Measurements from ENCODE around the gene ENO2. TPM values are rescaled to one million over a fixed set of nuclear protein-coding genes. Genes with fewer than 3 reads are reported as not detected.

The ENO2 gene
- total RNA-seq, 4 donors from 2014 or later, result 14.0 to 25.8 (median 15.9) TPM

DNA sequence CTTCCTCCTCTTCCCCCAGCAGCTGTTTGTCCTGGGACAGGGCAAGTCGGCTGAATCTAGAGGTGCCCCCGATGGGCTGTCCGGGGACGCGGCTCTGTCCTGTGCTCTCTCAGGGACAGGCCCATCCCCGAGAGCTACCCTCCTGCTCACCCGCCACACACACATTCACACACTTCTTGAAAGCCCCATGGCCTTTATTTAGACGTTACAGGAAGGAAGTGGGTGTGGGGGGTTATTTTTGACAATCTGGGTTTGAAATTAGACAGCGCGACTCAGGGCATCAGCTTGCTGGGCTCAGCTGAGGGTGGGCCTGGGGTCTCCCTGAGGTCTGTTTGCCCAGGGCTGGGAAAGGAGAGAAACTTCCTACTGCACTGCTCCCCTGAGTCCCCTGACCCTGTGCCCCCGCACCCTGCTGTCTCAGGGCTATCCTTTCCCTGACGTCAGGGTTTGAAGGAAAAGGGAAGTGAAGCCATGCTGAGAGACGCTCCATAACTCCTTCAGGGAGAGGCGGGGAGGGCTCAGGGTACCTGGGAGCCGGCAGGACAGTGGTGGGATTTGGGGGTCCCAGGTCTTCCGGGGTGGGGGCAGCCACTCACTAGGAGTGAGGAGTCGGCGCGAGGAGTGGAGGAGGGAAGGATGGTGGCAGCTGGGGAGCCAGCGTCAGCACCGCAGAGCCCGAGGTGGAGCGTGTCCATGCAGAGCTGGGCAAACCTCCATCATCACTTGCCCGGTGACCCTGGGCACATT, 44.9 kb downstream of the ENO2 start:
- 58 to 61% methylated on average over 19 to 24 of the region's 24 CpGs for WGBS, 2 donors
- Histone ChIP-seq H3K36me3 (no peaks in the 10 kb centered on the region), H3K27ac (peak overlapping the region in 2 of 4 donors; percentile 54 to 62), H3K9me3 (no peaks in the 10 kb centered on the region), H3K4me1 (peaks cover 0 to 77% (median 43%) of the 10 kb centered on the region in 4 donors), H3K4me3 (no peak overlapping the region), H3K27me3 (no peaks in the 10 kb centered on the region)
- TF ChIP-seq, protein P1, sequence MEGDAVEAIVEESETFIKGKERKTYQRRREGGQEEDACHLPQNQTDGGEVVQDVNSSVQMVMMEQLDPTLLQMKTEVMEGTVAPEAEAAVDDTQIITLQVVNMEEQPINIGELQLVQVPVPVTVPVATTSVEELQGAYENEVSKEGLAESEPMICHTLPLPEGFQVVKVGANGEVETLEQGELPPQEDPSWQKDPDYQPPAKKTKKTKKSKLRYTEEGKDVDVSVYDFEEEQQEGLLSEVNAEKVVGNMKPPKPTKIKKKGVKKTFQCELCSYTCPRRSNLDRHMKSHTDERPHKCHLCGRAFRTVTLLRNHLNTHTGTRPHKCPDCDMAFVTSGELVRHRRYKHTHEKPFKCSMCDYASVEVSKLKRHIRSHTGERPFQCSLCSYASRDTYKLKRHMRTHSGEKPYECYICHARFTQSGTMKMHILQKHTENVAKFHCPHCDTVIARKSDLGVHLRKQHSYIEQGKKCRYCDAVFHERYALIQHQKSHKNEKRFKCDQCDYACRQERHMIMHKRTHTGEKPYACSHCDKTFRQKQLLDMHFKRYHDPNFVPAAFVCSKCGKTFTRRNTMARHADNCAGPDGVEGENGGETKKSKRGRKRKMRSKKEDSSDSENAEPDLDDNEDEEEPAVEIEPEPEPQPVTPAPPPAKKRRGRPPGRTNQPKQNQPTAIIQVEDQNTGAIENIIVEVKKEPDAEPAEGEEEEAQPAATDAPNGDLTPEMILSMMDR (IDR thresholded peaks at IDR 0.05), result no peak
- TF ChIP-seq POLR2A (IDR thresholded peaks at IDR 0.05) (no peak), EP300 (IDR thresholded peaks at IDR 0.05) (peak in 1 of 2 donors; percentile 14)
- no peak for DNase-seq (ENCODE audit: low spot score in 2 of 2)

DNA sequence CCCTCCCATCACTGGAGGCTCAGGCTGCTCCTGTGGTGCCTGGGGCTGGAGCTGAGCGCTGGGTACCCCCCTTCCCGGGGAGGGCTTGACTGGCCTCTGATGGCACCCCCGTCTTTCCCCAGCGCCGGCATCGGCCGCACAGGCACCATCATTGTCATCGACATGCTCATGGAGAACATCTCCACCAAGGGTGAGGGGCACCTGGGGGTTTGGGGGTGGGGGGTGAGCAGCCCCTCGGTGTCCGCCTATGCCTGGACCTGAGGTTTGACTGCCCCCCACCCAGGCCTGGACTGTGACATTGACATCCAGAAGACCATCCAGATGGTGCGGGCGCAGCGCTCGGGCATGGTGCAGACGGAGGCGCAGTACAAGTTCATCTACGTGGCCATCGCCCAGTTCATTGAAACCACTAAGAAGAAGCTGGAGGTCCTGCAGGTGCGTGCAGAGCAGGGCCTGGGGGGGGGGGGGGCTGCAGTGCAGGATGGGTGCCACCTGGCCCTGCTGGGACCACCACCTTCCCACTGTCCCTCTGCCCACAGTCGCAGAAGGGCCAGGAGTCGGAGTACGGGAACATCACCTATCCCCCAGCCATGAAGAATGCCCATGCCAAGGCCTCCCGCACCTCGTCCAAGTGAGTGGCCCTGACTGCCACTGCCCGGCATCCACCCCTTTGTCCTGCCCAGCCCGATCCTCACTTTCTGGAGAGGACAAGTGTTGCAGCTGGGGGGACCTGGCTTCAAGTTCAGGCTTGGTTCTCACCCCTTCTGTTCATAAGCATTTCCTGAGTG, 45.6 kb downstream of the ENO2 start:
- H3K4me1 ChIP-seq, result peaks cover 0 to 75% (median 43%) of the 10 kb centered on the region in 4 donors
- H3K36me3 ChIP-seq, result no peaks in the 10 kb centered on the region
- H3K27me3 ChIP-seq, result no peaks in the 10 kb centered on the region
- TF ChIP-seq POLR2A (IDR thresholded peaks at IDR 0.05) (no peak), EP300 (IDR thresholded peaks at IDR 0.05) (no peak)
- TF ChIP-seq, protein P1 (IDR thresholded peaks at IDR 0.05), result no peak
- peak overlapping the region in 3 of 4 donors; percentile 77 to 96 (median 86) for H3K27ac ChIP-seq
- no peak overlapping the region for H3K4me3 ChIP-seq
- DNase-seq (ENCODE audit: low spot score in 2 of 2), result no peak
- no peaks in the 10 kb centered on the region for H3K9me3 ChIP-seq
- WGBS, 2 donors, result 89 to 91% methylated on average over 26 of the region's 26 CpGs

DNA sequence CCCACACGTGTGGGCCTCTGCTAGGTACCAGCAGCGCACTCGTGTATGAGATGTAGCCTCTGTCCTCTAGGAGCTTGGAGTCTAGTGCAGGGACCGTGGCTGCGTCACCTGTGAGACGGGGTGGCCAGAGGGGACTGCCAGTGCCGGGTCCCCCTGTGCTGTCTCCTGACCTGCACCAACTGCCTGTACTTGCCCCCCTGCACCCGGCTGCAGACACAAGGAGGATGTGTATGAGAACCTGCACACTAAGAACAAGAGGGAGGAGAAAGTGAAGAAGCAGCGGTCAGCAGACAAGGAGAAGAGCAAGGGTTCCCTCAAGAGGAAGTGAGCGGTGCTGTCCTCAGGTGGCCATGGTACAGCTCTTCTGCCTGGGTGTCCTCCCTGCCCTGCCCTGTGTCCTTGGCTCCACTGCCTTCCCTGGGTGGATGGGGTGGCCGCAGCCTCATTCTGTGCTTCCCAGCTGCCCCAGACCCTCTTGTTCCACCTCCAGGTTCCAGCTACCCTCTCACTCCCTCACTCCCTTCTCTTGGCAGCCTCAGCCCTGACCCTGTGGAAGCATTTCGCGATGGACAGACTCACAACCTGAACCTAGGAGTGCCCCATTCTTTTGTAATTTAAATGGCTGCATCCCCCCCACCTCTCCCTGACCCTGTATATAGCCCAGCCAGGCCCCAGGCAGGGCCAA, 46.4 kb downstream of the ENO2 start:
- H3K27ac ChIP-seq, result peak overlapping the region; percentile 73 to 96 (median 82)
- no peaks in the 10 kb centered on the region for H3K9me3 ChIP-seq
- H3K4me1 ChIP-seq, result peaks cover 0 to 70% (median 46%) of the 10 kb centered on the region in 4 donors
- peaks cover 0 to 7% (median 2%) of the 10 kb centered on the region in 3 donors for H3K36me3 ChIP-seq
- TF ChIP-seq POLR2A (IDR thresholded peaks at IDR 0.05), result no peak
- TF ChIP-seq, protein P1 (IDR thresholded peaks at IDR 0.05), result peak in 2 of 5 experiments; percentile 19 to 20
- DNase-seq (ENCODE audit: low spot score in 2 of 2), result no peak
- peak overlapping the region in 2 of 4 donors; percentile 19 to 22 for H3K4me3 ChIP-seq
- H3K27me3 ChIP-seq, result no peaks in the 10 kb centered on the region
- WGBS, 2 donors, result 71 to 72% methylated on average over 13 of the region's 13 CpGs

DNA sequence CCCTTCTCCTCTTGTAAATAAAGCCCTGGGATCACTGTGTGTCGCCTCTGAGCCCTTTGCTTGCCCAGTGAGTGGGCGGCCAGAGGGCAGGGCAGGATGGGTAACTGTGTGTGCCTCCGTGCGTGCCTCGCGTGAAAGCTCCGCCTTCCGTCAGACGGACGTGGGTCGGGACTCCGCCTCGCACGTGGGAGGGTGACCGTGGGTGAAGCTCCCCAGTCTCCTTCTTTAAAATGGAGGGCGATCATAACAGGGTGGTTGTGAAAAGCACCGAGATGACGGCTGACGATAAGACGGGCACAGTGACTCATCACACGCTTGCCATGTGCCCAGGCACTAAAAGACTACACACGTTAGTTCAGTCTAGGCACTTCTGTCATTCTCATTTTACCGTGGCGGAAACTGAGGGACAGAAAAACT, 46.9 kb downstream of the ENO2 start:
- H3K4me3 ChIP-seq, result peak overlapping the region in 2 of 4 donors; percentile 19 to 22
- no peaks in the 10 kb centered on the region for H3K9me3 ChIP-seq
- no peak for DNase-seq (ENCODE audit: low spot score in 2 of 2)
- no peaks in the 10 kb centered on the region for H3K27me3 ChIP-seq
- WGBS, 2 donors, result 25 to 31% methylated on average over 24 of the region's 24 CpGs
- peaks cover 0 to 12% (median 7%) of the 10 kb centered on the region in 3 donors for H3K36me3 ChIP-seq
- H3K27ac ChIP-seq, result peak overlapping the region; percentile 73 to 96 (median 82)
- H3K4me1 ChIP-seq, result peaks cover 0 to 67% (median 44%) of the 10 kb centered on the region in 4 donors
- peak; percentile 13 to 14 for TF ChIP-seq POLR2A (IDR thresholded peaks at IDR 0.05)
- TF ChIP-seq EP300 (IDR thresholded peaks at IDR 0.05), result peak in 1 of 2 donors; percentile 69
- TF ChIP-seq, protein P1 (IDR thresholded peaks at IDR 0.05), result no peak
